Measurements from ENCODE around the gene BMF.

BMF gene

GRCh38 chr15:40047415-40048210 lies 61.1 kb downstream of the BMF start:
- peak; percentile 60 to 63 for DNase-seq

GRCh38 chr15:40046721-40047414 lies 61.8 kb downstream of the BMF start:
- DNase-seq, result no peak

- no peak for DNase-seq
These were observed 63.0 kb downstream of the BMF start for GRCh38 chr15:40045572-40046217.

- DNase-seq, result peak; percentile 81 to 84
These were observed 63.7 kb downstream of the BMF start for GRCh38 chr15:40044717-40045571.

GRCh38 chr15:40043927-40044716 lies 64.6 kb downstream of the BMF start:
- no peak for DNase-seq

- no peak for DNase-seq
These were observed 65.8 kb downstream of the BMF start for GRCh38 chr15:40042791-40043320.

- no peak for DNase-seq
These were observed 67.9 kb downstream of the BMF start for GRCh38 chr15:40040770-40041169.

- DNase-seq, result no peak
These were observed 68.4 kb downstream of the BMF start for GRCh38 chr15:40040293-40040635.

- DNase-seq, result peak; percentile 88 to 89
These were observed 69.8 kb downstream of the BMF start, which contains the start of gene SRP14 for GRCh38 chr15:40038638-40039543. TSS of gene SRP14 (minus strand) at chr15:40039181. CDS start at chr15:40039116, 65 bp downstream.

GRCh38 chr15:40038275-40038637 lies 70.4 kb downstream of the BMF start:
- DNase-seq, result no peak

Measured in activated CD4-positive, alpha-beta T cell treated with anti-CD3 and anti-CD28 coated beads for 4 hours (primary cell).